ENCODE results near the gene EHMT2. TPM values are rescaled to one million over a fixed set of nuclear protein-coding genes. Genes with fewer than 3 reads are reported as not detected.

EHMT2 gene
- total RNA-seq, 1 experiment from 2014 or later, result 68.3 TPM

DNA sequence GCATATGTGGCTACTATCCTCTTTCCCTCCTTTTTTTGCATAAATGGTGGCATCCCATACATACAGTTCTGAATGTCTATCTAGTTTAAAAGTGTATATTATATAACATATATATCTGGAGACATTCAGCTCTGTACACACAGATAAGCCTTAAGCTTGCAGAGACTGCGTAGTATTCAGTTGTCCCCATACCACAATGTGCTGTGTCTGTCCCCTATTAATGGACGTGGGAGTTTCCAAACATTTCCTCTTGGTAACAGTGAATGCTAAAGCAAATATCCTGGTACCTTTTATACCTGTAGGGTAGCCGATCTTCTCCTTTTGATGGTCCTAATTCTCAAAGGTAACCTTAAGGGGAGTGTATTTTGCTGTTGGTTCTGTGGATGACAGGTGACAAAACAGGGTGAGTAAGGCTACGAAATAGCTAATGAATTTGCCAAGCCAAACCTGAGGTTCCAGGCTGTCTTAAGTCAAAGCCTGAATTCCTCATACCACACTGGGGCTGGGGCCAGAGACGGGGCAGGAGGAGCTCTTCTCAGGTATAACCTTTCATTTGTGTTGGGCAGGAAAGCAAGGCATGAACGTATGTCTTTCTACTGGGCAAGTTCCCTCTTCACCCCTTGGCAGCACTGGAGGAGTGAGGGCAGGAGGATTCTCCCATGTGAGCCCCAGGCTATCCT is 22.3 kb upstream of the EHMT2 start:
- peak; percentile 48 to 64 for DNase-seq
- Histone ChIP-seq H3K4me1 (replicated peaks; ENCODE audit: insufficient read depth) (peaks cover 5% of the 10 kb centered on the region; the same call in 1 of the 2 replicates), H3K9me3 (ENCODE audit: insufficient read depth, low read depth) (no peaks in the 10 kb centered on the region), H2AFZ (no peak overlapping the region), H3K4me2 (no peak overlapping the region), H4K20me1 (ENCODE audit: insufficient read depth) (no peaks in the 10 kb centered on the region), H3K9me2 (ENCODE audit: insufficient read depth) (no peaks in the 10 kb centered on the region), H3K27ac (no peak overlapping the region), H3K27me3 (ENCODE audit: insufficient read depth, low read depth) (no peaks in the 10 kb centered on the region), H3K79me2 (ENCODE audit: low read depth) (no peaks in the 10 kb centered on the region), H3K36me3 (ENCODE audit: low read depth) (no peaks in the 10 kb centered on the region), H3F3A (ENCODE audit: insufficient read depth, low read depth) (peaks cover 15% of the 10 kb centered on the region; the same call in 1 of the 2 replicates), H3K4me3 (no peak overlapping the region)
- POLR2A ChIA-PET (ENCODE audit: unreplicated experiment), result interaction anchor here (0.5 to 0.6 kb wide), 2 partner anchors 33 to 424 kb away, joined by 4 to 8 read pairs; no protein-coding TSS in a partner anchor
- BruUV-seq (replicated peaks), result no TSS peak
- intact Hi-C loops (cut with micrococcal nuclease; ENCODE audit: unreplicated experiment), result no loop called here
- CTCF ChIA-PET, result interaction anchor here (0.6 to 0.7 kb wide), 2 partner anchors 32 to 327 kb away, joined by 4 to 5 read pairs; partner anchors contain the start of gene NCR3
- TF ChIP-seq, protein P1, sequence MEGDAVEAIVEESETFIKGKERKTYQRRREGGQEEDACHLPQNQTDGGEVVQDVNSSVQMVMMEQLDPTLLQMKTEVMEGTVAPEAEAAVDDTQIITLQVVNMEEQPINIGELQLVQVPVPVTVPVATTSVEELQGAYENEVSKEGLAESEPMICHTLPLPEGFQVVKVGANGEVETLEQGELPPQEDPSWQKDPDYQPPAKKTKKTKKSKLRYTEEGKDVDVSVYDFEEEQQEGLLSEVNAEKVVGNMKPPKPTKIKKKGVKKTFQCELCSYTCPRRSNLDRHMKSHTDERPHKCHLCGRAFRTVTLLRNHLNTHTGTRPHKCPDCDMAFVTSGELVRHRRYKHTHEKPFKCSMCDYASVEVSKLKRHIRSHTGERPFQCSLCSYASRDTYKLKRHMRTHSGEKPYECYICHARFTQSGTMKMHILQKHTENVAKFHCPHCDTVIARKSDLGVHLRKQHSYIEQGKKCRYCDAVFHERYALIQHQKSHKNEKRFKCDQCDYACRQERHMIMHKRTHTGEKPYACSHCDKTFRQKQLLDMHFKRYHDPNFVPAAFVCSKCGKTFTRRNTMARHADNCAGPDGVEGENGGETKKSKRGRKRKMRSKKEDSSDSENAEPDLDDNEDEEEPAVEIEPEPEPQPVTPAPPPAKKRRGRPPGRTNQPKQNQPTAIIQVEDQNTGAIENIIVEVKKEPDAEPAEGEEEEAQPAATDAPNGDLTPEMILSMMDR (conservative IDR thresholded peaks at IDR 0.05), result no peak
- no peak for TF ChIP-seq EZH2 (IDR thresholded peaks at IDR 0.05; ENCODE audit: low read depth)

DNA sequence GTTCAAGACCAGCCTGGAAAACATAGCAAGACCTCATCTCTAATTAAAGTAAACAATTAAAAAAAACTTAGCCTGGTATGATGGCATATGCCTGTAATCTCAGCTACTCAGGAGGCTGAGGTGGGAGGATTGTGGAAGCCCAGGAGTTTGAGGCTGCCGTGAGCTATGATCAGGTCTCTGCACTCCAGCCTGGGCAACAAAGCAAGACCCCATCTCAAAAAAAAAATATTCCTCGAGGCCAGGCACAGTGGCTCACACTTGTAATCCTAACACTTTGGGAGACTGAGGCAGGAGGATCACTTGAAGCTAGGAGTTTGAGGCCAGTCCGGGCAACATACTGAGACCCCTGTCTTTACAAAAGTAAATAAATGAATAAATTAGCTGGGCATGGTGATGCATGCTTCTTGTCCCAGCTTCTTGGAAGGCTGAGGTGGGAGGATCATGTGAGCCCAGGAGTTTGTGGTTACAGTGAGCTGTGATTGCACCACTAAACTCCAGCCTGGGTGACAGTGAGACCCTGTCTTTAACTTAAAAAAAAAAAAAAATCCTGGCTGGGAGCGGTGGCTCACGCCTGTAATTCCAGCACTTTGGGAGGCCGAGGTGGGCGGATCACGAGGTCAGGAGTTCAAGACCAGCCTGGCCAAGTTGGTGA is 20.7 kb upstream of the EHMT2 start:
- Histone ChIP-seq H3K9me2 (ENCODE audit: insufficient read depth) (no peaks in the 10 kb centered on the region), H3K4me3 (no peak overlapping the region), H3F3A (ENCODE audit: insufficient read depth, low read depth) (peaks cover 15% of the 10 kb centered on the region; the same call in 1 of the 2 replicates), H3K27ac (no peak overlapping the region), H4K20me1 (ENCODE audit: insufficient read depth) (no peaks in the 10 kb centered on the region), H3K4me1 (replicated peaks; ENCODE audit: insufficient read depth) (peaks cover 5% of the 10 kb centered on the region; the same call in 1 of the 2 replicates), H3K79me2 (ENCODE audit: low read depth) (no peaks in the 10 kb centered on the region), H3K9me3 (ENCODE audit: insufficient read depth, low read depth) (no peaks in the 10 kb centered on the region), H3K27me3 (ENCODE audit: insufficient read depth, low read depth) (no peaks in the 10 kb centered on the region), H3K36me3 (ENCODE audit: low read depth) (no peaks in the 10 kb centered on the region), H3K4me2 (no peak overlapping the region), H2AFZ (no peak overlapping the region)
- BruUV-seq (replicated peaks), result no TSS peak
- intact Hi-C loops (cut with micrococcal nuclease; ENCODE audit: unreplicated experiment), result no loop called here
- TF ChIP-seq EZH2 (IDR thresholded peaks at IDR 0.05; ENCODE audit: low read depth), result no peak
- TF ChIP-seq, protein P1 (conservative IDR thresholded peaks at IDR 0.05), result no peak
- CTCF ChIA-PET, result no interaction called here
- POLR2A ChIA-PET (ENCODE audit: unreplicated experiment), result no interaction called here
- no peak for DNase-seq

DNA sequence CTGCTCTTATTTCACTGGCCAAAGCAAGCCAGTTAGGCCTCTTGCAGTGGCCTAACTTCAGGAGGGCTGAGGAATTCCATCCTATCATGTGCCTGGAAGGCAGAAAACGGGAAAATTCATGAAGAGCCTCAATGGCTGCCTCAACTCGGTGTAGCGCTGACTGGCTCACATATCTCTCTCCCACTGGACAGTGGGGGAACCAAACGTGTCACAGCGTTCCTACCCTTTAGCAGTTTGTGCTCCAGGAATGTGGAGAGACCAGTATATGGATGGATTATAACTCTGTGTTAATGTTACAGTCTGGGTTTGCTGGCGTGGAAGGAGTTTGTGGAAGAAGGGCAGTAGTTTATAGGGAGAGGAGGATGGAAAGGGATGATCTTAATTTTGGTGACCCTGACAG is 18.3 kb upstream of the EHMT2 start:
- Histone ChIP-seq H4K20me1 (ENCODE audit: insufficient read depth) (no peaks in the 10 kb centered on the region), H3K27me3 (ENCODE audit: insufficient read depth, low read depth) (no peaks in the 10 kb centered on the region), H3K4me1 (replicated peaks; ENCODE audit: insufficient read depth) (peaks cover 15% of the 10 kb centered on the region), H3K9me3 (ENCODE audit: insufficient read depth, low read depth) (no peaks in the 10 kb centered on the region), H3K9me2 (ENCODE audit: insufficient read depth) (no peaks in the 10 kb centered on the region), H3K79me2 (ENCODE audit: low read depth) (no peaks in the 10 kb centered on the region), H3F3A (ENCODE audit: insufficient read depth, low read depth) (peaks cover 21% of the 10 kb centered on the region), H3K4me3 (no peak overlapping the region), H3K4me2 (no peak overlapping the region), H2AFZ (no peak overlapping the region), H3K27ac (no peak overlapping the region), H3K36me3 (ENCODE audit: low read depth) (no peaks in the 10 kb centered on the region)
- CTCF ChIA-PET, result no interaction called here
- no TSS peak for BruUV-seq (replicated peaks)
- DNase-seq, result no peak
- POLR2A ChIA-PET (ENCODE audit: unreplicated experiment), result no interaction called here
- no peak for TF ChIP-seq EZH2 (IDR thresholded peaks at IDR 0.05; ENCODE audit: low read depth)
- TF ChIP-seq, protein P1 (conservative IDR thresholded peaks at IDR 0.05), result no peak
- intact Hi-C loops (cut with micrococcal nuclease; ENCODE audit: unreplicated experiment), result no loop called here
